Effector CD4-positive, alpha-beta T cell (primary cell): ENCODE results near the gene SLC39A3.

Source experiments
- DNase-seq: peaks from one replicate; pipeline ENCODE4 v3.0.0-alpha.2; 2020

Gene SLC39A3

DNA sequence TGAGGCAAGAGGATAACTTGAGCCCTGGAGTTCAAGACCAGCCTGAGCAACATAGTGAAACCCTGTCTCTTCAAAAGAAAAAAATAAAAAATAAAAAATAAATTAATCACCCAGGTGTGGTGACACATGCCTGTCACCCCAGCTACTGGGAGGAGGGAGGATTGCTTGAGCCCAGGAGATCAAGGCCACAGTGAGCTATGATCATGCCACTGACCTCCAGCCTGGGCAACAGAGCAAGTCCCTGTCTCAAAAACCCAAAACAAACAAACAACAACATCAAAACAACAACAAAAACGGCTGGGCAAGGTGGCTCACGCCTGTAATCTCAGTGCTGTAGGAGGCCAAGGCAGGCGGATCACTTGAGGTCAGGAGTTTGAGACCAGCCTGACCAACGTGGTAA, 4.3 kb upstream of the SLC39A3 start:
- DNase-seq, result no peak

GRCh38 chr19:2743099-2743498, 3.3 kb upstream of the SLC39A3 start:
- DNase-seq, result no peak

DNA sequence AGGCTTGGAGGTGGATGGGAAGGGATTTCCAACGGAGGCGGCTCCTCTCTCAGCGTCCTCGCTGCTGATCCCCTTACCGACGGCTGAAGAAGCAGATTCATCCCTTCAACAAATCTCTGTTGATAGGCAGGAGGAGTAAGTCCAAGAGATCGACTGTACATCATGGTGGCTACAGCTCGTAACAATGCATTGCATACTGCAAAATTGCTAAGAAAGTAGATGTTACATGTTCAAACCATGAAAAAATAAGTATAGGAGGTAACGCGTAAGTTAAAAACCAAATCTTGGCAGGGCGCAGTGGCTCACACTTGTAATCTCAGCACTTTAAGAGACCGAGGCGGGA, 468 bp upstream of the SLC39A3 start:
- DNase-seq, result no peak

DNA sequence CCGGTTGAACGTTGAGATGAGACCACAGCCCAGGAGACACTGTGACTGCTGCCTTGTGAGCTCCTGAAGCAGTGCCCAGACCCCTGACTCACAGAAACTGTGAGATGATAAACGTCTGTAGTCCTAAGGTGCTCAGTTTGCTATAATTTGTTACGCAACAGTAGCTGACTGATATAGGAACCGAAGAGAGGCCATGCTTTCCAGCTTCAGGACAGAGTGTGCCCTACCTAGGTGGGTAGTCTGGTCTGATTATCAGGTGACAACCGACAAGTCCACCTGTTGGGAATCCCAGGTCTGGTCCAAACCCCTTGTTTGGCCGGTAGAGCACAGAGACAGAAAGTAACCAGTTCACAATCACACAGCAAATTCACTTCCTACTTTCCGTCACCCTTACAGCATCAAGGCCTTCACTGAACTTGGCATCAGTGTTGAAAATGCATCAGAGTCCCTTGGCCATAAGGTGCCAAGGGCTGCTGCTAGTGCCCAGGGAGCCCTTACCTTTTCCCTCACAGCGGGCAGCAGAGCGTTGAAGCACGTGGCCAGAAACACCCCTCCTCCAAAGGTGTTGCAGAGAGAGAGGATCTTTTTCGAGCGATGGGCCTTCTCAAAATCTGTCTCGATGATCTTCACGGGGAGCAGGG, 3.1 kb downstream of the SLC39A3 start:
- DNase-seq, result no peak

DNA sequence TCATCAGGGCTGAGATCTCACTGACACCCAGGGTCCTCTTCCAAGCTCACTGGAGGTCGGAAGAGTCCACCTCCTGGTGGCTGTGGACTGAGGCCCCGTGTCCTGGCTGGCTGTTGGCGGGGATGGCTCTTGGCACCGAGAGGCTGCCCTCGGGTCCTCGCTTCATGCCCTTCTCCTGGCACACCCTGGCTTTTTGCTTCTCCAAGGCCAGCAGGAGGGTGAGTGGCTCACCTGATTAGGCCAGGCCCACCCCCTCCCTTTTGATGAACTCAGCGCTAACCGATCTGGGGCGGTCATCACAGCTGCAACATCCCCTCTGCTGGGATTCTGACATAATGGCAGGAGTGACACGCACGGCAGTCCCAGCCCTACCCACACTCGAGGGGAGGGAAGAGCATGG, 4.4 kb downstream of the SLC39A3 start:
- no peak for DNase-seq

DNA sequence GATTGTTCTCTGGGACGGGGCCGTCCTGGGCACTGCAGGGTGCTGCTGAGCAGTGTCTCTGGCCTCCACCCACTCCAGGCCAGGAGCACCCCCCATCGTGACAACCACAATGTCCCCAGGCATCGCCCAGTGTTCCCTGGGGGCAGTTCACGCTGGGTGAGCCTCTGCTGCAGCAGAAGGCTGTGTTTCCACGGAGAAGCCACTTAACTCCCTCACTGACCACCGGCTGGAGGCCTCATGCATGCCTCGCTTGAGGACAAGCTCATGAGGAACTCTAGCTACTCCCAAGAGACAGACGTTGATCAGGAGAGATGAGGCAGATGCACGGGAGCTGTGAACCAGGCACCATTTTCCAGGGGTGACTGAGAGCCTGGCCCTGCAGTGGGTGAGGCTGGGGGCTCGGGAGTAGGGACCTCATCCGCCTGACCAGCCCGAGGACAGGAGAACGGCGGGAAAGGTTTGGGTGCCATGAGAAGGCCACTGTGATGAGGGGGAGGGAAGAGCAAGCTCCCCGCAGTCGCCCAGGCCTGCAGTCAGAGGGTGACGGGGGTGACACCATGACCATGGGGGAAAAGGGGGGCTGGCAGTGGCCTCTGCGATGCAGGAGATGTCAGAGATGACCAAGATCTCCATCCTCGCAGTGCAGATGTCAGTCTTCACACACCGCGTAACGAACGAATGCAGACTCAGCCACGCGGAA, 5.1 kb downstream of the SLC39A3 start:
- DNase-seq, result no peak

- DNase-seq, result no peak
Observed at GRCh38 chr19:2733930-2734588, 5.8 kb downstream of the SLC39A3 start.

DNA sequence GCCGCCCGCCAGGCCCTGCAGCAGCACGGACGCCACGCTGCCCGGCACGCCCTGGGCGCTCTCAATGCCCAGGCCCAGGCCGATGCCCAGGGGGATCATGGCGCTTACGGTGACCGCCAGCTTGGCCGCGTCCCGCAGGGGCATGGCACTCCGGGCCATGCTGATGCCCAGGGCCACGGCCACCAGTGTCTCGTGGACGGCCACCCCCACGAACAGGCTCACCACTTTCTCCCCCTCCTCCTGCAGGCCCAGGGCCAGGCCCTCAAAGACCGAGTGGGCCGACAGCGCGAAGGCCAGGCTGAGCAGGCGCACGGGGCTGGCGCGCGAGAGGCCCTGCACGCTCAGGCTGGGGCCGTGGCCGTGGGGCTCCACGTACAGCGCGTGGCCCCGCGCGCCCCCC, 6.9 kb downstream of the SLC39A3 start:
- DNase-seq, result no peak

DNA sequence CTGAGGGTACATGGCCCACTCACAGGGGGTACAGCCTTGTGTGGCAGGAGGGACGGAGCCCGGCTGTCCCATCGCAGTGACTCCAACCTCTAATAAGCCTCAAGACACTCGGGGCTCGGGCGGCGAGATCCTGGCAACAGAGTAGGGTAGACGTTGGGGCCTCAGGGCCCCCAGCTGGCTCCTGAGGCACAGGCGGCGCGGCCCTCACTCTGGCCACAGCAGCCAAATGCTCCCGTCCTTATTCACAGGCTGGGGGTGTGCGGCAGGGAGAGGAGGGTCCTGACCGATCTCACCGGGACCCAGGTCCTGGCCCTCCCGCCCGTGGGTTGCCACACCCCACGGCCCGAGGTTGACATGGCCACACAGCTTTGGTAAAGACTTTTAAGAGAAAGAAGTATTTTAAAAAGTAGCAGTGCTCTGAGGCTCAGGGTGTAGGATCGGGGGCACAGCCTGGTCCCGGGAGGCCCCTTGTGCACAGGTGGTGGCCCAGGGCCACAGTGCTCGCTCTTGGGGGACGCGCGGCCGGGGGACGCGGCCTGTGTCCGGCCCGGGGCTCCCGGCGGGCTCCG, 7.6 kb downstream of the SLC39A3 start:
- DNase-seq, result no peak

DNA sequence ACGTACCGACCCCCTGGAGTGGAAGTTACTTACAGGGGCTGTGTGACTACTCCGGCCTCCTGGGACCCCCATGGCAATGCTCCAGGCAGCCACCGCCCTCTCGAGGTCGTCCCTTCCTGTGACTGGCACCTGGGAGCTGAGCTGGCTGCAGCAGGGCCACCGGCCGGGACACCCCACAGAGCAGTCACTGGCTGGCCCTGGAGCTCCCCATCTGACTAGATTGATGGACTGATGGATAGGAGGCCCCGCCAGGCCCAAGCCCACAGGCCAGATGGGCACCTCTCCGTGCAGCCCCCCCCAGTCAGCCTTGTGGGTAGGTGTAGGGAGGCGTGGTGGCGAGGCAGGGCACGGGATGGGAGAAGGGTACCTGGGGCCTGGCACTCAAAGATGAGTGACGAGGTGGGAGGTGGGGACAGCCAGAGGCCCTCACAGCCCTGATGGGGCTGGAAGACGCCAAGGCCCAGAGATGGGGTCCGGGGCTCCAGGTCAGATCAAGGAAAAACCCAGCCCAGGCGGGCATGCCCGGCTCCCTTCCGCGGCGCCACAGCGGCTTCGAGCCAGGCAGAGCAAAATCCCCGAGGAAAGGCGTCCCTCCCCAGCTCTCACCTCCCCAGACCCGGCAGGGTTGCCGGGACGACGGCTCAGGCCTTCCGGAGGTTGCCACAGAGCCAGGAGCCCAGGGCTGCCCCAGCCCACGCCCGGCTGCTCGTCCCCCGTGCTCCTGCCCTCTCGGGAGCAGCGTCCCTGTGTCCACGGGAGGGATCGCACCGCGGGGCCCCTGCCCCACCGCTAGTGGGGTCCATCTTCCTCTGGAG, 8.4 kb downstream of the SLC39A3 start:
- no peak for DNase-seq

DNA sequence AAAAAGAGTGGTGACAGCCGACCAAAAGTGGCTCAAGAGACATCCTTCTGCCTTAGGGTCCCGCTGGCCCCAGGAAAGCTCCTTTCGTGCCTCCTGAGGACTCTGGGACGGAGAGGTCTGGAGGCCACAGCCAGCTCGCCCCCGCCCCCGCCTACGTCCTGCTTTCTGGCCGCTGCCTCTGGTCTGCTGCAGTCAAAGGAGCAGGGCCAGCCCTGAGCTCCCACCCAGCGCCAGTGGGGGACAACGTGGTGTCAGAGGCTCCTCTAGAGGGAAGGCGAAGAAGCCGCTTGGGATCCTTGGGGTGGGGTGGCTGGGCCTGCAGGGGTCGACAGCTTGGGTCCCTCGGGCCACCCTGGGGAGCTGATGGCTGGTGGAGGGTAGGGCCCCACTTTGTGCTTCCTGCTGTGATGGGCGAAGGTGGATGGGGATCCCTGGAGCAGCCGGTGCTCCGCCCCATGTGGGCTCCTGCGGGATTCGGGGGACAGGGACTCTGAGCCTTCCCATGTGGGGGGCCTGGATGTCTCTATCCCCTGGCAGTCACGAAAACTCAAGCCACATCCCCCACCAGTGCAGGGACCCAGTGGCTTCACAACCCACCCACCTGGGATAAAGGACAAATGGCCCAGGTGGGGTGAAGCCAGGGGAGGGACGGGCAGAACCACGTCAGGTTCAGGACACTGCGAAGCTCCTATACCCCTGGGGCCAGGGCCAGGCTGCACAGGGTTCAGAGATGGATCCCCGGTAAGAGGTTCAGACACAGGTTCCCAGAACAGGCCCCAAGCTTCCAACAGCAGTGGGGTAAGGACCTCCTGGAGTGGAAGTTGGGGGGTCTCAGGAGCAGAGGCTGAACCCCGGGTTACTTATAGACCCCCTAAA, 9.6 kb downstream of the SLC39A3 start:
- no peak for DNase-seq

DNA sequence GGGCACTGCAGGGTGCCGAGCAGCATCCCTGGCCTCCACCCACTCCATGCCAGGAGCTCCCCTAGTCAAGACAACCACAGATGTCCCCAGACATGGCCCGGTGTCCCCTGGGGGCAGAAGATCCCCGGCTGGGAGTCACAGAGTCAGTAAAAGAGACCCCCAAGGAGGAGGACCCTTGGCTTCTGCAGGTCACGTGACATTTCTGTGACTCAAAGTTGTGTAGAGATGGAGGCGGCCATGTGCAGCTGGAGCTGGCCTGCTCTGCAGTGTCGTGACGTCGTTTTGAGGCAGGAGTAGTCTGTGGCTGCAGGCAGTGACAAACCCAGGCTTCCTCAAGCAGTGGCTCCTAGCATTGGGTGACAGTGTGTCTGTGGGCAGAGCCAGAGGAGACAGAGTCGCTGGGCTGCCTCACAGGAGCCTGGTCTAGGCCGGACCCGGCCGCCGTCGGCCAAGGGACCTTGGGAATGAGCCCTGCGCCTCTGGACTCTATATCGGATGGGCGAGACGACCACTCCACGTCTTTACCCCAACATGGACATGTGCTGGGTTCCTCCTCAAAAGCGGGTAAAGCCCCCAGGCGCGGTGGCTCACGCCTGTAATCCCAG, 10.9 kb downstream of the SLC39A3 start:
- DNase-seq, result no peak

DNA sequence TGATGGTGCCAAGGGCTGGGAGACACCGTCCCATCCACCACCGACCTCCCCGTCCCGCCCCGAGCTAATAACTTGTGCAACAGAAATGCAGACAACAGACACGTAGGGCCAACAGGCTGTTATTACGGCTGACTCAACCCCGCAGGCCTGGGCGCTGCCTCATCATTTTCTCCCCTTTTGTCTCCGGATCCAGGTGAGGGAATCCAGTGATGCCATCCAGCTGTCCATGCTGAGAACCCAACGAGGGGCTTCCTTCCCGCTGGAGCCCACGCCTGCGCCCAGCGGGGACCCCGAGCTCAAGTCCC, 12.2 kb downstream of the SLC39A3 start:
- no peak for DNase-seq

DNA sequence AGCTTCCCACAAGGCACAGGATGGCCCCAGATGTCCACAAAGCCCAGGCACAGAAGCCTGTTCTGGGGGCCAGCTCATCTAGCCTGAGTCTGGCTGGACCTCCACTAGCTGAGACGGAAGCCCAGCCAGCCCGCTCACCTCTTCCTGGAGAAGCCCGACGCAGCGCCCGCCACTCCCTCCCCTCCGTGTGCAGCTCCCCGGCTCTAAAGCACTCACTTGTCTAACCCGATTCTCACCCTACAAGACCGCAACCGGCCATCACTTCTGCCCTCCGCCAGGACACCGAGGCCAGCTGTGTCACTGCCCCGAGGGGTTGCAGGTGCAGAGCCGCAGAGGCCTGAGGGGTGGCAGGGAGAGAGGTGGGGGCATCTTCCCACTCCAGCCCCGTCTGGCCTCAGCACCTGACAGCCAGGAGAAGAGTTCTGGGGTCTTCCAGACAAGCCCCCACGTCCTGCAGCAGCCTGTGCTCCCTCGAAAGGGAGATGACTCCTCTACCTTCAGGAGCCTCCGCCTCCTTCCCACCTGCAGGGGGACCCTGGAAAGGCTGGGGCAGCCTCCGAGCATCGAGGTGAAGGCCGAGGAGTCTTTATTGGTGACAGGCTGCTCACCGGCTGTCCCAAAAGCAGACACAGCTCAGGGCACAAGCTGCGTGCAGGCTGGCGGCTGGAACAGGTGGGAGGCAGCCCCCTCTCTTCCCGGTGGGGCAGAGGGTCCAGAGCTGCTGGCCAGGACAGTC, 12.7 kb downstream of the SLC39A3 start:
- no peak for DNase-seq

DNA sequence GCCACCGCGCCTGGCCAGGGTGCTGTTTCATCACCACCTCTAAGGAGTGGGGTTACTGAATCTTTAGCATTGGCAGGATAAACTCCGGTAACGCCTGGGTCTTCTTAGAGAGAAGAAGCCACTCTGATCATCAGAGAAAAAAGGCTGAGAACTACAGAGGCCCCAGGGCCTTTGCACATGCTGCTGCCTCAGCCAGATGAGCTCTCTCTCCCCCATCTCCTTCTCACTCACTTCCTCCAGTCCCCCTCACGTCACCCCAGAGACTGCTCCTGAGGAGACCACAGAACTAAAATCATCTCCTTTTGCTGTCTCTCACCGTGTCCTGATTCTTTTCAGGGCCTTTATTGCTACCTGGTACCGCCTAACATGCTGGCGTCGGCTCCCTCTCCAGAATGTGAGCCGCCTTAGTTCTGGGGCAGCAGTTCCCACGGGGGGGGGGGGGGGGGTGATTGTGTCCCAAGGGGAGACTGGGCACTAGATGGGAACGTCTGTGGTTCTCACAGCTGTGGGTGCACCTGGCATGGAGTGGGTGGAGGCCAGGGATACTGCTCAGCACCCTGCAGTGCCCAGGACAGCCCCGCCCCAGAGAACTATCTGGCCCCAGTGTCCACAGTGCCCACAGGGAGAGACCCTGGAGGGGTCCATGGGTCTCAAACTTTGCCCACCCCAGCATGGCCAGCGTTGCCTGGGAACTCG, 13.5 kb downstream of the SLC39A3 start:
- DNase-seq, result no peak

DNA sequence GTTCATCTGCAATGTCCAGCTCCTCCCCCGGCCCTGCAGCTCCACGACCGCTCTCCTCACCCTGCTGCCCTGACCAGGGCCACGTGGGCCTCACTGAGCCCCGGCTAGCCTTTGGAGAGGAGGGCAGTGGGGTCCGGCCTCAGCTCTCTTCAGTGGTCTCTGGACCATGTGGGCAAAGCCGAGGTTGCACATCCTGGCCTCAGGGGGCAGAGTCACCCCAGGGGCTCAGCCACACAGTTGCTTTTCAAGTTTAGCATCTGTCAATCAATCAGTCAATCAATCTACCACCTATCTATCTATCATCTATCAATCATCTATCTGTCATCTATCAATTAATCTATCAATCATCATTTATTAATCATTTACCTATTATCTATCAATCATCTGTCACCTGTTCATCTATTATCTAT, 15.7 kb downstream of the SLC39A3 start:
- no peak for DNase-seq

GRCh38 chr19:2723747-2724146, 16.1 kb downstream of the SLC39A3 start:
- DNase-seq, result no peak

- no peak for DNase-seq
Observed at GRCh38 chr19:2723345-2723715, 16.5 kb downstream of the SLC39A3 start.

- DNase-seq, result no peak
Observed at GRCh38 chr19:2722541-2723344, 17.1 kb downstream of the SLC39A3 start.
